ENCODE data around the gene KIF13A. TPM values are rescaled to one million over a fixed set of nuclear protein-coding genes. Genes with fewer than 3 reads are reported as not detected.

Gene KIF13A
- total and polyA plus RNA-seq, 9 of the 15 experiments (the other 6 are each of a cell fraction or from before 2014, with no cell fraction given) = 3.6 to 44.3 (median 29.7) TPM

DNA sequence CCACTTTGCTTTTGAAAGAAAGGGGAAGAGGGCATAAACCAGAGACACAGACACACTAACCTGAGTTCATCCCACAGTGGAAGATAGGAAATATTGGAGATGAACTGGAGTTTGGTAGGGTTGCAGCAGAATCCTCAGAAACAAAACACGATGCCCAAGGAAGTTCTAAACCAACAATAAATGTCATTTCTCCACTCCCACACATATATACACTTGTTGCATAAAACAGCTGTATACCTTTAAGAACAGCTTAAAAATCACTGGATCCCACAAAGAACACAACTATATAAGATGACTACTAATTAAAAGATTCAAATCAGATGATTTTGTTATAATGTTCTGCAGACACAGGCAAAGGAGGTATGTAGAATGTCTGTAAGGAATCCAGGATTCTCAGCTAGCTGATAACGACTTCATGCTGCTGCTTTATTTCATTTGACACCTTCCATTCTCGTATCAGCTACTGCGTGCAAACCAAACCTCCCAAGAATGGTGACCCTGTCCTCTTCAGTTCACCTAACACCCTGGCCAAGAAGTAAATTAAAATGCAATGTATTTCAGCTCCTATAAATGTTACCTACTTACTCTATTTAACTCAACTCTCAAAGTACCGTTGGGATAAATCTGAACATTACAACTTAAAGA lies 14.3 kb downstream of the KIF13A start (continued):
- TF ChIP-seq, protein P1, sequence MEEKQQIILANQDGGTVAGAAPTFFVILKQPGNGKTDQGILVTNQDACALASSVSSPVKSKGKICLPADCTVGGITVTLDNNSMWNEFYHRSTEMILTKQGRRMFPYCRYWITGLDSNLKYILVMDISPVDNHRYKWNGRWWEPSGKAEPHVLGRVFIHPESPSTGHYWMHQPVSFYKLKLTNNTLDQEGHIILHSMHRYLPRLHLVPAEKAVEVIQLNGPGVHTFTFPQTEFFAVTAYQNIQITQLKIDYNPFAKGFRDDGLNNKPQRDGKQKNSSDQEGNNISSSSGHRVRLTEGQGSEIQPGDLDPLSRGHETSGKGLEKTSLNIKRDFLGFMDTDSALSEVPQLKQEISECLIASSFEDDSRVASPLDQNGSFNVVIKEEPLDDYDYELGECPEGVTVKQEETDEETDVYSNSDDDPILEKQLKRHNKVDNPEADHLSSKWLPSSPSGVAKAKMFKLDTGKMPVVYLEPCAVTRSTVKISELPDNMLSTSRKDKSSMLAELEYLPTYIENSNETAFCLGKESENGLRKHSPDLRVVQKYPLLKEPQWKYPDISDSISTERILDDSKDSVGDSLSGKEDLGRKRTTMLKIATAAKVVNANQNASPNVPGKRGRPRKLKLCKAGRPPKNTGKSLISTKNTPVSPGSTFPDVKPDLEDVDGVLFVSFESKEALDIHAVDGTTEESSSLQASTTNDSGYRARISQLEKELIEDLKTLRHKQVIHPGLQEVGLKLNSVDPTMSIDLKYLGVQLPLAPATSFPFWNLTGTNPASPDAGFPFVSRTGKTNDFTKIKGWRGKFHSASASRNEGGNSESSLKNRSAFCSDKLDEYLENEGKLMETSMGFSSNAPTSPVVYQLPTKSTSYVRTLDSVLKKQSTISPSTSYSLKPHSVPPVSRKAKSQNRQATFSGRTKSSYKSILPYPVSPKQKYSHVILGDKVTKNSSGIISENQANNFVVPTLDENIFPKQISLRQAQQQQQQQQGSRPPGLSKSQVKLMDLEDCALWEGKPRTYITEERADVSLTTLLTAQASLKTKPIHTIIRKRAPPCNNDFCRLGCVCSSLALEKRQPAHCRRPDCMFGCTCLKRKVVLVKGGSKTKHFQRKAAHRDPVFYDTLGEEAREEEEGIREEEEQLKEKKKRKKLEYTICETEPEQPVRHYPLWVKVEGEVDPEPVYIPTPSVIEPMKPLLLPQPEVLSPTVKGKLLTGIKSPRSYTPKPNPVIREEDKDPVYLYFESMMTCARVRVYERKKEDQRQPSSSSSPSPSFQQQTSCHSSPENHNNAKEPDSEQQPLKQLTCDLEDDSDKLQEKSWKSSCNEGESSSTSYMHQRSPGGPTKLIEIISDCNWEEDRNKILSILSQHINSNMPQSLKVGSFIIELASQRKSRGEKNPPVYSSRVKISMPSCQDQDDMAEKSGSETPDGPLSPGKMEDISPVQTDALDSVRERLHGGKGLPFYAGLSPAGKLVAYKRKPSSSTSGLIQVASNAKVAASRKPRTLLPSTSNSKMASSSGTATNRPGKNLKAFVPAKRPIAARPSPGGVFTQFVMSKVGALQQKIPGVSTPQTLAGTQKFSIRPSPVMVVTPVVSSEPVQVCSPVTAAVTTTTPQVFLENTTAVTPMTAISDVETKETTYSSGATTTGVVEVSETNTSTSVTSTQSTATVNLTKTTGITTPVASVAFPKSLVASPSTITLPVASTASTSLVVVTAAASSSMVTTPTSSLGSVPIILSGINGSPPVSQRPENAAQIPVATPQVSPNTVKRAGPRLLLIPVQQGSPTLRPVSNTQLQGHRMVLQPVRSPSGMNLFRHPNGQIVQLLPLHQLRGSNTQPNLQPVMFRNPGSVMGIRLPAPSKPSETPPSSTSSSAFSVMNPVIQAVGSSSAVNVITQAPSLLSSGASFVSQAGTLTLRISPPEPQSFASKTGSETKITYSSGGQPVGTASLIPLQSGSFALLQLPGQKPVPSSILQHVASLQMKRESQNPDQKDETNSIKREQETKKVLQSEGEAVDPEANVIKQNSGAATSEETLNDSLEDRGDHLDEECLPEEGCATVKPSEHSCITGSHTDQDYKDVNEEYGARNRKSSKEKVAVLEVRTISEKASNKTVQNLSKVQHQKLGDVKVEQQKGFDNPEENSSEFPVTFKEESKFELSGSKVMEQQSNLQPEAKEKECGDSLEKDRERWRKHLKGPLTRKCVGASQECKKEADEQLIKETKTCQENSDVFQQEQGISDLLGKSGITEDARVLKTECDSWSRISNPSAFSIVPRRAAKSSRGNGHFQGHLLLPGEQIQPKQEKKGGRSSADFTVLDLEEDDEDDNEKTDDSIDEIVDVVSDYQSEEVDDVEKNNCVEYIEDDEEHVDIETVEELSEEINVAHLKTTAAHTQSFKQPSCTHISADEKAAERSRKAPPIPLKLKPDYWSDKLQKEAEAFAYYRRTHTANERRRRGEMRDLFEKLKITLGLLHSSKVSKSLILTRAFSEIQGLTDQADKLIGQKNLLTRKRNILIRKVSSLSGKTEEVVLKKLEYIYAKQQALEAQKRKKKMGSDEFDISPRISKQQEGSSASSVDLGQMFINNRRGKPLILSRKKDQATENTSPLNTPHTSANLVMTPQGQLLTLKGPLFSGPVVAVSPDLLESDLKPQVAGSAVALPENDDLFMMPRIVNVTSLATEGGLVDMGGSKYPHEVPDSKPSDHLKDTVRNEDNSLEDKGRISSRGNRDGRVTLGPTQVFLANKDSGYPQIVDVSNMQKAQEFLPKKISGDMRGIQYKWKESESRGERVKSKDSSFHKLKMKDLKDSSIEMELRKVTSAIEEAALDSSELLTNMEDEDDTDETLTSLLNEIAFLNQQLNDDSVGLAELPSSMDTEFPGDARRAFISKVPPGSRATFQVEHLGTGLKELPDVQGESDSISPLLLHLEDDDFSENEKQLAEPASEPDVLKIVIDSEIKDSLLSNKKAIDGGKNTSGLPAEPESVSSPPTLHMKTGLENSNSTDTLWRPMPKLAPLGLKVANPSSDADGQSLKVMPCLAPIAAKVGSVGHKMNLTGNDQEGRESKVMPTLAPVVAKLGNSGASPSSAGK (IDR thresholded peaks at IDR 0.05) = peak; percentile 68
- TF ChIP-seq SMARCE1 (IDR thresholded peaks at IDR 0.05) = 0 out of 2 replicates have a peak, but pooled peaks have one; percentile 19
- TF ChIP-seq, protein P2, sequence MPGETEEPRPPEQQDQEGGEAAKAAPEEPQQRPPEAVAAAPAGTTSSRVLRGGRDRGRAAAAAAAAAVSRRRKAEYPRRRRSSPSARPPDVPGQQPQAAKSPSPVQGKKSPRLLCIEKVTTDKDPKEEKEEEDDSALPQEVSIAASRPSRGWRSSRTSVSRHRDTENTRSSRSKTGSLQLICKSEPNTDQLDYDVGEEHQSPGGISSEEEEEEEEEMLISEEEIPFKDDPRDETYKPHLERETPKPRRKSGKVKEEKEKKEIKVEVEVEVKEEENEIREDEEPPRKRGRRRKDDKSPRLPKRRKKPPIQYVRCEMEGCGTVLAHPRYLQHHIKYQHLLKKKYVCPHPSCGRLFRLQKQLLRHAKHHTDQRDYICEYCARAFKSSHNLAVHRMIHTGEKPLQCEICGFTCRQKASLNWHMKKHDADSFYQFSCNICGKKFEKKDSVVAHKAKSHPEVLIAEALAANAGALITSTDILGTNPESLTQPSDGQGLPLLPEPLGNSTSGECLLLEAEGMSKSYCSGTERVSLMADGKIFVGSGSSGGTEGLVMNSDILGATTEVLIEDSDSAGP (CRISPR knock-in tag; IDR thresholded peaks at IDR 0.05) = peak; percentile 84
- TF ChIP-seq, protein P3, sequence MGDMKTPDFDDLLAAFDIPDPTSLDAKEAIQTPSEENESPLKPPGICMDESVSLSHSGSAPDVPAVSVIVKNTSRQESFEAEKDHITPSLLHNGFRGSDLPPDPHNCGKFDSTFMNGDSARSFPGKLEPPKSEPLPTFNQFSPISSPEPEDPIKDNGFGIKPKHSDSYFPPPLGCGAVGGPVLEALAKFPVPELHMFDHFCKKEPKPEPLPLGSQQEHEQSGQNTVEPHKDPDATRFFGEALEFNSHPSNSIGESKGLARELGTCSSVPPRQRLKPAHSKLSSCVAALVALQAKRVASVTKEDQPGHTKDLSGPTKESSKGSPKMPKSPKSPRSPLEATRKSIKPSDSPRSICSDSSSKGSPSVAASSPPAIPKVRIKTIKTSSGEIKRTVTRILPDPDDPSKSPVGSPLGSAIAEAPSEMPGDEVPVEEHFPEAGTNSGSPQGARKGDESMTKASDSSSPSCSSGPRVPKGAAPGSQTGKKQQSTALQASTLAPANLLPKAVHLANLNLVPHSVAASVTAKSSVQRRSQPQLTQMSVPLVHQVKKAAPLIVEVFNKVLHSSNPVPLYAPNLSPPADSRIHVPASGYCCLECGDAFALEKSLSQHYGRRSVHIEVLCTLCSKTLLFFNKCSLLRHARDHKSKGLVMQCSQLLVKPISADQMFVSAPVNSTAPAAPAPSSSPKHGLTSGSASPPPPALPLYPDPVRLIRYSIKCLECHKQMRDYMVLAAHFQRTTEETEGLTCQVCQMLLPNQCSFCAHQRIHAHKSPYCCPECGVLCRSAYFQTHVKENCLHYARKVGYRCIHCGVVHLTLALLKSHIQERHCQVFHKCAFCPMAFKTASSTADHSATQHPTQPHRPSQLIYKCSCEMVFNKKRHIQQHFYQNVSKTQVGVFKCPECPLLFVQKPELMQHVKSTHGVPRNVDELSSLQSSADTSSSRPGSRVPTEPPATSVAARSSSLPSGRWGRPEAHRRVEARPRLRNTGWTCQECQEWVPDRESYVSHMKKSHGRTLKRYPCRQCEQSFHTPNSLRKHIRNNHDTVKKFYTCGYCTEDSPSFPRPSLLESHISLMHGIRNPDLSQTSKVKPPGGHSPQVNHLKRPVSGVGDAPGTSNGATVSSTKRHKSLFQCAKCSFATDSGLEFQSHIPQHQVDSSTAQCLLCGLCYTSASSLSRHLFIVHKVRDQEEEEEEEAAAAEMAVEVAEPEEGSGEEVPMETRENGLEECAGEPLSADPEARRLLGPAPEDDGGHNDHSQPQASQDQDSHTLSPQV (IDR thresholded peaks at IDR 0.05) = peak; percentile 60; the same call in 1 of the 2 replicates
- TF ChIP-seq DDX20 (tag; IDR thresholded peaks at IDR 0.05; ENCODE audit: low read depth) = no peak
